HG03378 (cell line): Measurements from ENCODE around the gene PLEKHG4B.
"Not testable (repeated sequence)": the region's sequence is repeated elsewhere in the genome, so short reads cannot be mapped to it uniquely, and the experiment has no call there.

ENCODE experiments used
- ATAC-seq: cut with Tn5 transposase; IDR thresholded peaks from one replicate; pipeline ENCODE4 v1.9.1; 2021; ENCODE audit warnings: mild to moderate bottlenecking, moderate library complexity; ENCODE audit not compliant: unreplicated experiment

Gene PLEKHG4B

DNA sequence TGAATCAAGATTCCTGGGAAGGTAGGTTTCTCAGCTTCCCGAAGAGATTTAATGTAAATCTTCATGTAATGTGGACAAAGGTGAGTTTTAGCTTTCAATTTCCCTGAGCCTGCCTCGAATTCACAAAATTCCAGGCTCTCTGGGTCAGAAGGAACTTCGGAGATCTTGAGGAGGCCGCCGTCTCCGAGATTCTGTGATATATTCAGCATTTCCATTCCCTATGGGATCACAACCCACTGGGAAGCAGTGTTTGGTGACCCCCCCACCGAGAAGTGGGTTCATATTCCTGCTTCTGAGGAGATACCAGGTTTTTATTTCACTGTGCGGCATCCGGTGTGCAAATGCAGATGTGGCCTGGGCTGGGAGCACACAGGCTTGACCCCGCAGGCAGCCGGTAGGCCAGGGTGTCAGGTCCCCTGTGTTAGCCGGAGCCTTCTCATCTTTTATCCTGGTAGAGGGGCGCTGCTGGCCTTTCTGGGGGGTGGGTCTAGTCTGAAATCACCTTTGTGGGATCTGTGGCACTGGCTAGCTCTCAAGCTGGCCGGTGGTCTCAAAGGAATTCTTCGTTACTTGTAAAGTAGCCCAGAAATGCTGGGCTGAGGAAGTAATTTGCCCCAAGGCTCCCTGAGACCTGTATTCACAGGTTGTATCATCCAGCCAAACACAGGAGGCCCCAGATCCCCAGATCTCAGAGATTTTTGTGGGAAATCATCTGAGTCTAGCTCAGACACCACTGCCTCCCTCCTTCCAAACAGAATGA, 1.4 kb downstream of the PLEKHG4B start:
- no peak for ATAC-seq

DNA sequence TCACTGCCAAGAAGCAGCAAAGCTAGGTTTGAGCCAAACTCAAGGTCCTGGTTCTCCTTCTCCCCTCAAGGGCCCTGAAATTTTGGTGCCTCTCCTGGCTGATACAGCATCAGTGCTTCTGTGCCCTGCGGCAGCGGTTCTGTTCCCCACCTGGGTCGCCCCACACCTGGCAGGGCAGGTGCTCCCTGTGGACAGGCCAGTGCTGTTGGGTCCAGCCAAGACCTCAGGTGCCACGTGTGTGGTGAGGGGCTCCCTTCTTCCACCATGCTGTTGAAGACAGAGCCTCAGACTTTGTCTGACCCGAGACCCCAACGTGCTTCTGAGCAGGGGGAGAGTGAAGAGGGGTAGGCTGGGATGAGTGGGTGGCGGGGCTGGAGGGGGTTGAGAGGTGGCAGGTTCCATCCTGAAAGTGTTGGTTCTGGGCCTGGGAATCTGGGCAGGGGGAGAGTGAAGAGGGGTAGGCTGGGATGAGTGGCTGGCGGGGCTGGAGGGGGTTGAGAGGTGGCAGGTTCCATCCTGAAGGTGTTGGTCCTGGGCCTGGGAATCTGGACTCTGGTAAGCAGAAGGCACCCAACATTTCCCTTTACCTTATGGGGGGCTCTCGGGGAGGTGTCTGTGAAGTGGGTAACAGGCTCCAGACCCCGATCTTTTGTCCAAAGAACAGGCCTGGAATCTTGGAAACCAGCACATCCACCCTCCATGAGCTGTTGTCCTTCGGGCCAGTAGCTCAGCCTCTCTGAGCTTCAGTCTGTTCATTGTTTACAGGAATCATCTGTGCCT, 2.3 kb downstream of the PLEKHG4B start:
- ATAC-seq: no peak

DNA sequence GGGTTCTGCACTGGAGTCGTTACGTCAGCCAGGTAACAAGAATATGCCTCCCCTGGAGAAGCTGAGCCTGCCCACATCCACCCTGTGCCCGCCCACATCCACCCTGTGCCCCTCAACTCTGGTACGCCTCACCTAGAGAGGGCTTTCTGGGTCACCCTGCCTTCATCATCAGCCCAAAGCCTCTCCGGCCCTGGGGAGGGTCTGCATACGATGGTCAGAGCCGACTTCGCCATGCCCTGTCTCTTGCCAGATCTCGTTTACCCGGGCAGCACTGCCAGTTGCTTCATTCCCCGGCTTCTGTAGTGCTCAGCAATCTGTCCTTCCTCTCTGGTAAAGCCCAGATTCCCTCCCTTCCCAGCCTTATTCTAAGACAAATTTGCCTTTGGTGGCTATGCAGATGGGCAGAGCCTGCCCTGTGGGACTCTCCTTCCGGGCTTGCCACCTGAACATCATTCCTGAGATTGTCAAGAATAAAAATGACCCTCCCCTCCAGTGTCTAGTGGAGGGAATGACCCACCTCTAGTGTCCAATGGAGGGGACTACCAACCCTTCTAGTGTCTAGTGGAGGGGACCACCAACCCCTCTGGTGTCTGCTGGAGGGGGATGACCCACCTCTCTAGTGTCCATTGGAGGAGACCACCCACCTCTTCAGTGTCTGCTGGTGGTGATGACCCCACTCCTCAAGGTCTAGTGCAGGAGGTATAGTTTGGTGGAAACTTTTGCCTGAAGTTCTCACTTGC, 3.4 kb downstream of the PLEKHG4B start:
- no peak for ATAC-seq

DNA sequence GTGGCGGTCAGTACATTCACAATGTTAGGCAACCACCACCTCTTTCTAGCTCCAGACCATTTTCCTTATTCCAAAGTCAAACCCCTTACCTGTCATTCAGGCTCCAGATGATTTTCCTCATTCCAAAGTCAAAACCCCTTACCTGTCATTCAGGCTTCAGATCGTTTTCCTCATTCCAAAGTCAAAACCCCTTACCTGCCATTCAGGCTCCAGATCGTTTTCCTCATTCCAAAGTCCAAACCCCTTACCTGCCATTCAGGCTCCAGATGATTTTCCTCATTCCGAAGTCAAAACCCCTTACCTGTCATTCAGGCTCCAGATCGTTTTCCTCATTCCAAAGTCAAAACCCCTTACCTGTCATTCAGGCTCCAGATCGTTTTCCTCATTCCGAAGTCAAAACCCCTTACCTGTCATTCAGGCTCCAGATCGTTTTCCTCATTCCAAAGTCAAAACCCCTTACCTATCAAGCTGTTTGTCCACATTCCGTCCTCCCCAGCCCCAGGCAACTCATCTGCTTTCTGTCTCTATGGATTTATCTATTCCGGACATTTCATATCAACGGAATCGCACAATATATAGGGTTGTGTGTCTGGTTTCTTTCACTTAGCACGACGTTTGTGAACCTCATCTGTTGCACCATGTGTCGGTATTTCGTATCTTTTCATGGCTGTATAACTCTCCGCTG, 5.2 kb downstream of the PLEKHG4B start:
- no peak for ATAC-seq

DNA sequence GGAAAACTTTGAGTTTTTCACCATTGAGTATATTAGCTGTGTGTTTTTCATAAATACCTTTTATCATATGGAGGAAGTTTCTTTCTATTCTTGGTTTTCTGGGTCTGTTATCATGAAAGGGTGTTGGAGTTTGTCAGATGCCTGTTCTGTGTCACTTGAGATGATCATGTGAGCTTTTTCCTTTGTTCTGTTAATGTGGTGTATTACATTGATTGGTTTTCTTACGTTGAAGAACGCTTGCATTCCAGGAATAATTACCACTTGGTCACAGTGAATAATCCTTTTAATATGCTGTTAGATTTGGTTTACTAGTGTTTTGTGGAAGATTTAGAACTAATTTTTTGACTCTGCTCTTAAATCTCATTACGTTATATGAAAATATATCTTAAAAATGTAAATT, 7.8 kb downstream of the PLEKHG4B start:
- no peak for ATAC-seq

DNA sequence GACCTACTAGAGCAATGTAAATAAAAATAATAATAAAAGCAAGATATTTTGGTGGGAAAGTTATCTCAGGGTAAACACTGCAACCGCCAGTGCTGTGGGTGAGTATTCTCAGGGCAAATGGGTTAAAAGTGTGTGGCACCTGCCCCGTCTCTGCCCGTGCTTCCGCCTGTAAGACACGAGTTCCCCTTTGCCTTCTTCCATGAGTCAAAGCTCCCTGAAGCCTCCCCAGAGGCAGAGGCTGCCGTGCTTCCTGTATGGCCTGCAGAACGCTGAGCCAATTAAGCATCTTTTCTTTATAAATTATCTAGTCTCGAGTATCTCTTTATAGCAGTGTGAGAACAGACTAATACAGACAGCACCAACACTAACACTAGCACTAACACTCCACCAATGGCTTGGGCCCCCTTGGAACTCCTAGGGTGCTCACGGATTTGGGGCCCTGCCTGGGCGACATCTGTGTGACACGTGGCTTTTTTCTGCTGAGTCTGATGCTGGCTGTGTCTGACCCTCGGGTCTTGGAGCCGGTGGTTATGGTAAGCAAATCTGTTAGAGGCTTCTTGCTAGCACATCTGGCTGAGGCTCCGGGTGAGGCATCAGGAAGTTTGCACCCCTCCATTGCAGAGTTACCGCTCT, 10.6 kb downstream of the PLEKHG4B start:
- ATAC-seq: no peak

DNA sequence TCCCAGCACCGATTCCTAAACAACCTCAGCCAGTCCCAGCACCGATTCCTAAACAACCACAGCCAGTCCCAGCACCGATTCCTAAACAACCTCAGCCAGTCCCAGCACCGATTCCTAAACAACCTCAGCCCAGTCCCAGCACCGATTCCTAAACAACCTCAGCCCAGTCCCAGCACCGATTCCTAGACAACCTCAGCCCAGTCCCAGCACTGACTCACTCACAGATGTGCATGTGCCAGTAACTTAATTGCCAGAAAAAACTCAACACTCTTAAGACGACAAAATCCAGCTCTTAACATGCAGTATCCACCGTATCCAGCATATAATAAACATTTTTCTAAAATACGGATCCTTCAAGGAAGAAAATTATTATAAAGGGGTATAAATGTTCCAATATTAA, 12.1 kb downstream of the PLEKHG4B start:
- ATAC-seq: not testable (repeated sequence)

DNA sequence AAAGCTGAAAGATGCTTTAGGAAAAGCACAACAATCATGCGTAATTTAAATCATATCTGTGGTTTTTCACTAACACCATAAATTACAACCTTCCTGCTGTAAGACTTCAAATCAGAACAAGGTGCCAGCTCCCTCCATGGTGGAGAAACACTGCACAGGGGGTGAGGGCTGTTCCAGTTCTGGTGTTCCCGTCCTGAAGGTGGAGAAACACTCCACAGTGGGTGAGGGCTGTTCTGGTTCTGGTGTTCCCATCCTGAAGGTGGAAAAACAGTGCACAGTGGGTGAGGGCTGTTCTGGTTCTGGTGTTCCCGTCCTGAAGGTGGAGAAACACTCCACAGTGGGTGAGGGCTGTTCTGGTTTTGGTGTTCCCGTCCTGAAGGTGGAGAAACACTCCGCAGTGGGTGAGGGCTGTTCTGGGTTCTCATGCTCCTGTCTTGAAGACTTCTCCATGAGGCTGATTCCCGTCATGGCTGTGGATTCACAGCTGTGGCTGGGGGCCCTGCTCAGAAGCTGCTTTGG, 12.9 kb downstream of the PLEKHG4B start:
- ATAC-seq: no peak

DNA sequence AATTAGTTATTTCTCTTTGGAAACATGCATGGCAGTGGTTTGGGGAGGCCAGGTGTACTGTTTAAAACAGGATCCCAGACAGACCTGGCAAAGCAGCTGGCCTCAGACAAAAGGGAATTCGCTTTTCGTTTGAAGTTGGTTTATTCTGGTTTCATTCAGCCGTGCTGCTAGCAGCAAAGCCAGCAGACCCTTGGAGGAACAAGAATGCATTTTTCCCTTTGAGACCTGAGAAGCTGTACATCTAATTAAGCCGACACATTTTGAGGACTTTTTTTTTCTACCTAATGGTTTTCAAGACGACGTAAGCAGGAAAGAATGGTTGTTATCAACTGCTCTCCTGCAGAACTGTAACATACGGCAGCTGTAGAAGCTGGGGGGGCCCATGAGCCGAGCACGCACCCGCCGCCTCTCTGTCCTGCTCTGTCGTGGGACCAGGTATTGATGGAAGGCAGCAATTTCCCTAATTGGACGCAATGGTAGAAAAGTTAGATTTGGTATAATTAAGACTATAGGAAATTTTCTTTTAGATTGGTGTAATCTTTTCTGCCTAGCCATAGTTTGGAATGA, 13.6 kb downstream of the PLEKHG4B start:
- no peak for ATAC-seq

DNA sequence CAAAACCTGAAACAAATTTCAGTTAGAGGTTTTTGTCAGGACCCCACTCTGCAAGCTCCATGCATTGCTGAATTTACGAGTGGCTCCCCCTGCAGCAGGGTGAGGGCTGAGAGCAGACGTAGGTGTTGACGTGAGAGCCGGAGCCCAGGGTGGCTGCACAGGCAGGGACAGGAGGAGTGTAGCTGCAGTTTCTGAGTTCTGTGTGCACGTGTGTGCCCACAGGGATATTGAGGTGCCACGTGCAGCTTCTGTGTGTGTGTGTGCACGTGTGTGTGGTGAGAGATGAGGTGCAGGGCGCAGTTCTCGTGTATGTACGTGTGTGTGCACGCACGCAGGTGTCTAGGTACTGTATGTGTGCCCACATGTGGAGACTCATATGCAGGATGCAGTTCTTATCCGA, 14.6 kb downstream of the PLEKHG4B start:
- ATAC-seq: no peak

DNA sequence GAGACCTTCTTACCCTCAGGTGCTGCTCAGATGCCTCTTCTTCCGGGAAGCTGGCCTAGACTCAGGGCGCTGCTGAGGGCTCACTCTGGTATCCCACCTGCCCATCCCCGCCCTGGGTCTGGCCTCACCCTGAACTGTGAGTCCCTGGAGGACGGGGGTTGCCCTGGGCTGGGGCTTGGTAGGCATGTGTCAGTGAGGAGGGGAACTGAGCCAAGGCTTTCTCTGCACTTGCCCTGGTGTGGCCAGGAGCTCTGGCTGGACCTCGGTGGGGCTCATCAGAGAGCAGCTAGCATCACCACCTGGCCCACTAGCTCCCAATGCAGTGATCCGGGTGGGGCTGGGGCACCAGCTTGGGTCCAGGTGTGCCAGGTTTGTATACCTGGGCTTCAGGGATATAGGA, 15.6 kb downstream of the PLEKHG4B start:
- no peak for ATAC-seq

DNA sequence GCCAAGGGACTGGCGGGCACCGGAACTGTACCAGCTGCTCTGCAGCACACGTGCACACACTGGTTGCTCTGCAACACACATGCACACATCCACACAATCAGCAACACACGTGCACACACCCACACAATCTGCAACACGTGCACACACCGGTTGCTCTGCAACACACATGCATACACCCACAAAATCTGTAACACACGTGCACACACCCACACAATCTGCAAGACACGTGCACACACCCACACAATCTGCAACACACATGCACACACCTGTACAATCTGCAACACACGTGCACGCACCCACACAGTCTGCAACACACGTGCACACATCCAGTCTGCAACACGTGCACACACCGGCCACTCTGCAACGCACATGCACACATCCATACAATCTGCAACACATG, 17.9 kb downstream of the PLEKHG4B start:
- no peak for ATAC-seq

DNA sequence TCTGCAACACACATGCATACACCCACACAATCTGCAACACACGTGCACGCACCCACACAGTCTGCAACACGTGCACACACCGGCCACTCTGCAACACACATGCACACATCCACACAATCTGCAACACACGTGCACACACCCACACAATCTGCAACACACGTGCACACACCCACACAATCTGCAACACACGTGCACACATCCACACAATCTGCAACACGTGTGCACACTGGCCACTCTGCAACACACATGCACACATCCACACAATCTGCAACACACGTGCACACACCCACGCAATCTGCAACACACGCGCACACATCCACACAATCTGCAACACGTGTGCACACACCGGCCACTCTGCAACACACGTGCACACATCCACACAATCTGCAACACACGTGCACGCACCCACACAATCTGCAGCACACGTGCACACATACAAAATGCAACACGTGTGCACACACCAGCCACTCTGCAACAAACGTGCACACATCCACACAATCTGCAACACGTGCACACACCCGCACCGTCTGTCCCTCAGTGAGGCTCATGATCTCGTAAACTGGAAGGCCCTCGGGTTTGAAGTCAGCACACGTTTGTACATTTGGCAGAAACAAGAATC, 18.4 kb downstream of the PLEKHG4B start:
- ATAC-seq: no peak

DNA sequence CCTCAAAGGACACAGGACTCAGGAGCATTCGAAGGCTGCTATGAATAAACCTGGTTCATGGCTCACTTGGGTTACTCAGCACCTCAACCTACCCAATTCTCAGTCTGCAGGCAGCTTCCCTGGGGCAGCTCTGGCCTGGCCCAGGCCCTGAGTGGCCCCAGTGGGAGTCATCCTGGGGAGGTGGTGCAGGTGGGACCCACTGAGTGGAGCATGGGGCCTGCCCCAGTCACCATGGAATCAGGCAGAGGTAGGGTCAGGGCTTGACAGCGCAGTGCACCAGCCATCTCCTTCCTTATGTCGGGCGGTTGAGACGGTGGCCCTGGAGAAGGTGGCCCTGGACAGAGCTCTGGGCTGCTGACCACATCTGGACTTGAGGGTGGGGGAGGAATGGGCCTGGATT, 19.2 kb downstream of the PLEKHG4B start:
- no peak for ATAC-seq

DNA sequence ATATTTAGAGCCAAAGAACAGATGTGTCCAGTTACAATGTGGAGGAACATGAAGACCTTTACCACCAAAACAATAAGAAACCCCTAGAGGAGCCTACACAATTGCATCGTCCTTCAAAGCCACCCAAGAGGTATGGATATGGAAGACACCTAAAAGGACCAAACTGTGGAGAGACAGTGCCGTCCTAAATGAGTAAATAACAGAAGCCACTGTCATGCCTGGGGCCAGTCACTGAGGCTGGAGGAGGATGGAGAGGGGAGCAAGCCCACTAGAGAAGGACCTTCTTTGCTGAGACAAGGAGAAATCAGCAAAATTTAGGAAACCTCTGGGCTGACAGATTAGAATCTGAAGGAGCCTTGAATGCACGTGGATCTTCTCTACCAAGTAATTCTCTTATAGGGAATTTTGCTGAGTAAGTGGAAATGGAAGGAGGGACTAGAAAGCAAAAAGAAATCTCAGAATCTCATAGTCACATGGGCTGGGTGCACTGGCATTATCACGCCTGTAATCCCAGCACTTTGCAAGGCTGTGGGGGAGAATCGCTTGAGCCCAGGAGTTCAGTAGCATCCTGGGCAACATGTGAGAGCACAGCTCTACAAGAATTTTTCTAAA, 27.6 kb downstream of the PLEKHG4B start:
- ATAC-seq: no peak

DNA sequence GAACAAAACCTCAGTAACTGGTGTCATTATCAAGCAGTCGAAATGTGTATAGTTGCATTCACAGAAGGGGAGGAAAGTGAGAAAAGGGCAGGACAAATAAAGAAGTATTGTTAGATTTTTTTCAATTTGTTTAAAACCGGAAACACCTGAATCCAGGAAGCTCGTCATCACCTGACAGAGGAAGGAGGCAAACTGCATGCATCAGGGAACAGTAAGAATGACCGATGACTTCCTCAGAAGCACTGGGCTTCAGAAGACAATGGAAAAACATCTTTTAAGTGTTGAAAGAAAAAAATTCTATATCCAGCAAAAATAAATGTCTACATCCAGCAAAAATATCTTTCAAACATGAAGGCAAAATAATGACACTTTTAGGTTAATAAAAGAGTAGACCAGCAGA, 29.5 kb downstream of the PLEKHG4B start:
- no peak for ATAC-seq

DNA sequence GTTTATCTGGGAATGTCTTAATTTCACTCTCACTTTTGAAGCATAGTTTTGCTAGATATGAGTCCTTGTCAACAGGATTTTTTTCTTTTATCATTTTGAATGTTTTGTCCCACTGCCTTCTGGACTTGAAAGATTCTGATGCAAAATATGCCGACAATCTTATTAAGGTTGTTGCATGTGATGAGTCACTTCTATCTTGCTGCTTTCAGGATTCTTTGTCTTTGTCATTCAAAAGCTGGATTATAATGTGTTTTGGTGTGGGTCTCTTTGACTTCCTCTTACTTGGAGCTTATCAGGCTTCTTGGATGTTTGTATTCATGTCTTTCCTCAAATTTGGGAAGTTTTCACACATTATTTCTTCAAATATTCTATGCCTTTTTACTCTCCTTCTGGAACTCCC, 33.8 kb downstream of the PLEKHG4B start:
- ATAC-seq: no peak

DNA sequence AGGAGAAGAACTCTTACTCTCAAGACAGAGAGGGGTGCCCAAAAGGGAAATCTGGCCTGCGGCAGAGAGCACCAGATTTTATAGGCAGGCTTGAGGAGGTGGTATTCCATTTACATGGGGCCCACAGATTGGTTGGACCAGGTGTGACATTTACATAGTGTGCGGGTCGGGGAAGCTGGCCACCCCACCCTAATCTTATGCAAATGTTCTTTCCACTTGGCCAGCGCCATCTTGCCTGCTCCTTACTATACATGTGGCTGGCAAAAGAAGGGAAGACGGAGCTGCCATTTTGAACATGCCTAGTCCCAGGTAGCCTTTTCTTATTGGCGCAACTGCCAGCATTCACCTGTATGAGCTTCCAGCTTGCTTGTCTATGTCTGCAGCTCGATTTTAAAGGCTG, 34.8 kb downstream of the PLEKHG4B start:
- ATAC-seq: no peak

DNA sequence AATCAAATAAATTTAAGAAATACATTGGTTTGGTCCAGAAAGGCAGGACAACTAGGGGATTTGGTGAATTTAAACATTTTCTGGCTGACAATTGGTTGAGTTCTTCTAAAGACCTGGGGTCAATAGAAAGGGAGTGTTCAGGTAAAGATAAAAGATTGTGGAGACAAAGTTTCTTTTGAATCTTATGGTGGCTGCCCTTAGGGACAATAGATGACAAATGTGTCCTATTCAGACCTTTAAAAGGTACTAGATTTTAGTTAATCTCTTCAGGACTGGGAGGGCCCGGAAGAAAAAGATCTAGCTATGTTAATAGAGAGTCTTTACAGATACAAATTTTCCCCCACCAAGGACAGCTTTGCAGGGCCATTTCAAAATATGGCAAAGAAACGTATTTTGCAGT, 35.9 kb downstream of the PLEKHG4B start:
- no peak for ATAC-seq
